HepG2 (cell line): Measurements from ENCODE around the gene KRTAP12-3. TPM values are rescaled to one million over a fixed set of nuclear protein-coding genes. Genes with fewer than 3 reads are reported as not detected.
A peak's percentile ranks its signal among the peaks of the same experiment; 100 is the strongest.

ENCODE experiments used
- ATAC-seq: fragments of 200-7000 bp; cut with Tn5 transposase; 3 replicates; pipeline ENCODE4 v1.9.1; 2020; ENCODE audit warnings: mild to moderate bottlenecking, moderate library complexity
- BruUV-seq: library from RNA; stranded (reverse); fragments of 400-500 nt; replicated peaks from 2 replicates; lab custom pipeline; 2021; lab: Mats Ljungman, UMichigan
- CTCF ChIA-PET: fragments of 300-600 bp; formaldehyde crosslinking; extraction: SDS; loops from one replicate; lab custom pipeline; 2021; ENCODE audit warnings: low total read pairs, inconsistent platforms, low intra/inter-chr PET ratio; lab: Yijun Ruan, JAX
- POLR2A ChIA-PET: fragments of 350-600 bp; sonication (Branson Sonifier 250); formaldehyde crosslinking; loops from one replicate; lab custom pipeline; 2020; ENCODE audit warnings: antibody characterized with exemption, inconsistent platforms; lab: Yijun Ruan, JAX
- DNase-seq: peaks from one replicate; pipeline ENCODE4 v3.0.0-alpha.2; 2015; ENCODE audit warnings: low spot score
- FAIRE-seq: peaks from 3 replicates; lab custom pipeline; 2011; peaks lifted over from hg19 to GRCh38; lab: Jason Lieb, UNC
- H2AFZ ChIP-seq: one replicate; pipeline ENCODE4 v1.6.1; 2011; ENCODE audit warnings: low read length, inconsistent platforms
- H3K27ac ChIP-seq: fragments of 300-600 bp; 3 replicates; pipeline ENCODE4 v1.8.0; 2011; ENCODE audit warnings: mixed run types, mild to moderate bottlenecking, mixed read lengths, low read length, inconsistent platforms; ENCODE audit not compliant: insufficient read depth; ENCODE audit errors: extremely low read length
- H3K27me3 ChIP-seq, 2 experiments: fragments of 200-600 bp in 1 of 2; 2 replicates in 1 of 2; 3 replicates in 1 of 2; pipeline versions ENCODE4 v1.6.0 to v1.8.0; 2011; ENCODE audit warnings: low read length in 2 of 2, mild to moderate bottlenecking in 2 of 2, moderate library complexity in 2 of 2, inconsistent platforms in 1 of 2; ENCODE audit not compliant: insufficient read depth in 2 of 2, control insufficient read depth in 1 of 2
- H3K36me3 ChIP-seq, 2 experiments: fragments of 200-600 bp in 1 of 2; replicated peaks in 1 of 2; 2 replicates in 1 of 2; 3 replicates in 1 of 2; pipeline versions ENCODE4 v1.5.1 to v1.8.0; 2011; ENCODE audit warnings: low read length in 2 of 2, inconsistent platforms in 1 of 2; ENCODE audit not compliant: insufficient read depth in 2 of 2, control insufficient read depth in 1 of 2
- H3K4me1 ChIP-seq: 2 replicates; pipeline ENCODE4 v1.5.1; 2012; ENCODE audit warnings: low read length, inconsistent platforms; ENCODE audit not compliant: insufficient read depth
- H3K4me2 ChIP-seq: 2 replicates; pipeline ENCODE4 v1.6.0; 2011; ENCODE audit warnings: low read depth, low read length, inconsistent platforms
- H3K4me3 ChIP-seq, 3 experiments: fragments of 200-600 bp in 1 of 3; sonication (generic), shearing (Covaris generic) in 1 of 3; replicated peaks in 1 of 3; 2 replicates each; pipeline ENCODE4 v1.5.1; 2011 to 2016; ENCODE audit warnings: low read length in 3 of 3, inconsistent platforms in 2 of 3, low read depth in 2 of 3, mild to moderate bottlenecking in 2 of 3, control low read depth in 1 of 3, mixed read lengths in 1 of 3; ENCODE audit not compliant: insufficient read depth in 1 of 3
- H3K79me2 ChIP-seq: one replicate; pipeline ENCODE4 v1.6.1; 2011; ENCODE audit warnings: low read length, inconsistent platforms; ENCODE audit not compliant: insufficient read depth
- H3K9ac ChIP-seq: 2 replicates; pipeline ENCODE4 v1.6.0; 2011; ENCODE audit warnings: mild to moderate bottlenecking, low read depth, low read length, inconsistent platforms; ENCODE audit not compliant: insufficient read depth
- H3K9me3 ChIP-seq: 2 replicates; pipeline ENCODE4 v1.5.1; 2012; ENCODE audit warnings: mild to moderate bottlenecking, low read length
- H4K20me1 ChIP-seq: 2 replicates; pipeline ENCODE4 v1.6.0; 2011; ENCODE audit warnings: inconsistent platforms, mild to moderate bottlenecking, low read length, moderate library complexity; ENCODE audit not compliant: insufficient read depth
- JUN ChIP-seq: sonication (generic); formaldehyde crosslinking; IDR thresholded peaks from 2 replicates; pipeline ENCODE4 v1.4.0; 2020; ENCODE audit warnings: mild to moderate bottlenecking, missing genetic modification reagents
- ZNF142 ChIP-seq: sonication (generic); formaldehyde crosslinking; IDR thresholded peaks from 2 replicates; pipeline ENCODE4 v1.4.0; 2020; ENCODE audit warnings: missing genetic modification reagents
- WGBS: methylation state at CpG from one replicate; pipeline ENCODE4 v1.1.6; 2017; ENCODE audit warnings: low lambda C conversion rate; 5-methylcytosine and 5-hydroxymethylcytosine counted together
- in situ Hi-C: cut with HindIII; loops from 2 replicates; pipeline ENCODE4 v1.10.0; 2017; ENCODE audit warnings: low pct_unique_long_range_greater_than_20kb; ENCODE audit not compliant: extremely low pct_ligation_motif_present
- intact Hi-C: fragments of 100-400 bp; cut with micrococcal nuclease; formaldehyde crosslinking; loops from one replicate; pipeline ENCODE4 v1.10.0; 2022; ENCODE audit not compliant: unreplicated experiment
- polyA plus RNA-seq, 8 experiments: library from polyadenylated mRNA; depleted of rRNA in 3 of 8; stranded (reverse) in 7 of 8; unstranded in 1 of 8; fragments of >200 nt; fragmentation: Illumina TruSeq in 4 of 8; extraction: Trizol in 4 of 8; gene quantifications; 2 replicates each; pipeline versions ENCODE4 v1.2.1 to v1.2.3, GENCODE V29; 2011 to 2016; ENCODE audit warnings: low read depth in 4 of 8, missing spikeins in 1 of 8, mixed read lengths in 1 of 8; ENCODE audit not compliant: insufficient read depth in 1 of 8
- total RNA-seq, 5 experiments: library from RNA; depleted of rRNA; stranded (reverse); fragments of >200 nt; fragmentation: Illumina TruSeq; extraction: Trizol; gene quantifications; 2 replicates each; pipeline ENCODE4 v1.2.3, GENCODE V29; 2016; ENCODE audit warnings: low read depth in 1 of 5

KRTAP12-3 gene
- total and polyA plus RNA-seq, 2 of the 13 experiments (the other 11 are each of a cell fraction or from before 2014, with no cell fraction given), result not detected

- Histone ChIP-seq H3K36me3 (no peaks in the 10 kb centered on the region), H3K4me3 (no peak overlapping the region; a peak in 1 of 6 replicates), H2AFZ (no peak overlapping the region), H3K4me1 (peaks cover 55% of the 10 kb centered on the region), H3K9ac (no peak overlapping the region), H3K27me3 (peaks cover 4 to 31% of the 10 kb centered on the region in 2 experiments; a peak in 4 of 5 replicates), H4K20me1 (no peaks in the 10 kb centered on the region), H3K27ac (no peak overlapping the region), H3K9me3 (no peaks in the 10 kb centered on the region), H3K4me2 (peak overlapping the region; percentile 53; the same call in 1 of the 2 replicates), H3K79me2 (no peaks in the 10 kb centered on the region)
- BruUV-seq, result no TSS peak
- intact Hi-C loops, result loop anchor here (5.0 kb wide), 1 partner anchor 33 kb away; no protein-coding TSS in a partner anchor
- WGBS, result 27% methylated on average over 8 of the region's 13 CpGs
- POLR2A ChIA-PET, result no interaction called here
- TF ChIP-seq JUN (CRISPR knock-in tag), result 0 out of 2 replicates have a peak, but pooled peaks have one; percentile 2
- TF ChIP-seq ZNF142, result no peak
- in situ Hi-C loops, result no loop called here
- FAIRE-seq (no peak), ATAC-seq (no peak), DNase-seq (no peak)
- CTCF ChIA-PET, result no interaction called here
These were observed 46.3 kb downstream of the KRTAP12-3 start for GRCh38 chr21:44703731-44704635.
